Keratinocyte (primary cell): ENCODE results near the gene TIMM10. TPM values are rescaled to one million over a fixed set of nuclear protein-coding genes. Genes with fewer than 3 reads are reported as not detected.

Experiments used
- DNase-seq: peaks from one replicate; pipeline ENCODE4 v3.0.0-alpha.2; 2011; ENCODE audit warnings: low read depth, missing footprints, low spot score
- FAIRE-seq: peaks from 2 replicates; lab custom pipeline; 2011; peaks lifted over from hg19 to GRCh38; lab: Jason Lieb, UNC
- H2AFZ ChIP-seq: 2 replicates; pipeline ENCODE4 v1.6.0; 2012; ENCODE audit warnings: low read length, control low read depth, inconsistent platforms; ENCODE audit not compliant: control insufficient read depth
- H3K27ac ChIP-seq: 2 replicates; pipeline ENCODE4 v1.5.1; 2011; ENCODE audit warnings: low read length; ENCODE audit not compliant: control insufficient read depth, insufficient read depth
- H3K27me3 ChIP-seq: 3 replicates; pipeline ENCODE4 v1.6.0; 2011; ENCODE audit warnings: low read length; ENCODE audit not compliant: control insufficient read depth, insufficient read depth; ENCODE audit errors: extremely low read depth
- H3K36me3 ChIP-seq, 2 experiments: 2 replicates in 1 of 2; 3 replicates in 1 of 2; pipeline ENCODE4 v1.5.1; 2011; ENCODE audit warnings: low read length in 2 of 2, mild to moderate bottlenecking in 1 of 2; ENCODE audit not compliant: control insufficient read depth in 2 of 2, insufficient read depth in 2 of 2; ENCODE audit errors: extremely low read depth in 1 of 2
- H3K4me1 ChIP-seq: 3 replicates; pipeline ENCODE4 v1.5.1; 2011; ENCODE audit warnings: low read length; ENCODE audit not compliant: control insufficient read depth, insufficient read depth; ENCODE audit errors: extremely low read depth
- H3K4me2 ChIP-seq: 3 replicates; pipeline ENCODE4 v1.6.0; 2011; ENCODE audit warnings: low read depth, low read length; ENCODE audit not compliant: control insufficient read depth, insufficient read depth; ENCODE audit errors: extremely low read depth
- H3K4me3 ChIP-seq, 3 experiments: fragments of 200-600 bp in 1 of 3; sonication (generic) in 1 of 3; 2 replicates in 2 of 3; 3 replicates in 1 of 3; pipeline ENCODE4 v1.5.1; 2011 to 2016; ENCODE audit warnings: low read length in 3 of 3, mild to moderate bottlenecking in 3 of 3, control low read depth in 2 of 3, inconsistent platforms in 1 of 3, low read depth in 1 of 3, mixed read lengths in 1 of 3, mixed run types in 1 of 3, moderate library complexity in 1 of 3; ENCODE audit not compliant: control insufficient read depth in 2 of 3, insufficient read depth in 2 of 3; ENCODE audit errors: extremely low read depth in 1 of 3
- H3K79me2 ChIP-seq: 2 replicates; pipeline ENCODE4 v1.6.0; 2012; ENCODE audit warnings: low read length; ENCODE audit not compliant: control insufficient read depth, insufficient read depth
- H3K9ac ChIP-seq: 3 replicates; pipeline ENCODE4 v1.6.0; 2011; ENCODE audit warnings: low read length; ENCODE audit not compliant: control insufficient read depth, insufficient read depth; ENCODE audit errors: extremely low read depth
- H3K9me1 ChIP-seq: 3 replicates; pipeline ENCODE4 v1.6.0; 2011; ENCODE audit warnings: low read length; ENCODE audit not compliant: control insufficient read depth, insufficient read depth; ENCODE audit errors: extremely low read depth
- H3K9me3 ChIP-seq: 2 replicates; pipeline ENCODE4 v1.5.1; 2012; ENCODE audit warnings: low read depth, low read length; ENCODE audit not compliant: control insufficient read depth
- H4K20me1 ChIP-seq: 3 replicates; pipeline ENCODE4 v1.6.0; 2011; ENCODE audit warnings: low read length; ENCODE audit not compliant: control insufficient read depth, insufficient read depth; ENCODE audit errors: extremely low read depth
- EZH2 ChIP-seq: IDR thresholded peaks from one replicate; pipeline ENCODE4 v1.6.1; 2012; ENCODE audit warnings: inconsistent platforms, mild to moderate bottlenecking, low read length, moderate library complexity
- dilution Hi-C: fragments of 300-500 bp; cut with MboI; formaldehyde crosslinking; loops from one replicate; pipeline ENCODE4 v1.7.0; 2020; ENCODE audit warnings: low sequenced_read_pairs; ENCODE audit not compliant: extremely low pct_ligation_motif_present
- polyA plus RNA-seq, 5 experiments: library from polyadenylated mRNA; depleted of rRNA in 3 of 5; stranded (reverse) in 3 of 5; stranded (forward) in 1 of 5; unstranded in 1 of 5; fragments of >200 nt; gene quantifications; 1 replicate in 1 of 5; 2 replicates in 3 of 5; 3 replicates in 1 of 5; pipeline versions ENCODE4 v1.2.1 to v1.2.3, GENCODE V29; 2011 to 2012; ENCODE audit warnings: missing spikeins in 2 of 5, low read depth in 1 of 5, low replicate concordance in 1 of 5
- TF ChIP-seq, protein P1 (sequence below), 3 experiments: IDR thresholded peaks in 1 of 3; conservative IDR thresholded peaks in 1 of 3; optimal IDR thresholded peaks in 1 of 3; 2 replicates in 2 of 3; 3 replicates in 1 of 3; pipeline versions ENCODE3 to v1.5.1; 2011; ENCODE audit warnings: low read length in 3 of 3, mild to moderate bottlenecking in 3 of 3, moderate library complexity in 2 of 3, control low read depth in 1 of 3, inconsistent platforms in 1 of 3; ENCODE audit not compliant: insufficient read depth in 2 of 3; ENCODE audit errors: extremely low read depth in 1 of 3

The TIMM10 gene
- polyA plus RNA-seq, 1 donor (not counting 4 experiments of a cell fraction or from before 2014, with no cell fraction given): 92.2 TPM

DNA sequence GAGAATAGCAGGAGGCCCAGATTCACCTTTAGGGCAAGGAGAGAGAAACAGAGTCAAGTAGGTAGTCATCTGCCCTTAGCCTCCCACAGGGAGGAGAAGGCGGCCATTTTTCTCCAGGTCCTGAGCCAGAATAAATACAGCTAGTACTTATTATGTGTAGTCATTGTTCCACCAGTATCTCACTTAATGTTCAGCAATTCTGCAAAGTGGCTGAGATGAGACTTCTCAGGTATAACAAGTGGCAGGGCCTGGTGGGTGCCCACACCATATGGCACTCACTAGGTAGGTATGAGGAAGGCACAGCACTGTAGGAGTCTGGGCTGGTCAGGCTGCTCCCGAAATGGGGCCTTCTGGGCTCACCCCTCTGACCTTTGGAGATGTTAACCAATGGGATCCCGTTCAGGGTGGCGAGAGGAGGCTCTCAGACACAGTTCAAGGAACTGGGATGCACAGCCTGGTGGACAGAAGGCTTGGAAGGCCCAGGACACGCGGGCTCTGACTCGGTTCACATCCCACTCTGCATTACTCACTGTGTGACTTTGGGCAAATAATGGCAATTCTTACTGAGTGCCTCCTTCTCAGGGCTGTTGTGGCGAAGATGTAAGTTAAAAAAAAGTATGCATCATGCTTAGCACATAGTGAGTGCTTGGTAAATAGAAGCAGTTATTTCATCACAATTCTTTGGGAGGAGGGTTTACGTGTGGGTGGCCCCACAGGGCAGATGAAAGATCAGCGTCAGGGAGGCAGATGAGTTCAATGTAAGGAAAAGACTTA lies 45.1 kb downstream of the TIMM10 start:
- Histone ChIP-seq H3K4me3 (no peak overlapping the region), H3K27me3 (peaks cover 10% of the 10 kb centered on the region), H3K36me3 (no peaks in the 10 kb centered on the region), H3K9me1 (no peaks in the 10 kb centered on the region), H3K79me2 (no peaks in the 10 kb centered on the region), H3K4me1 (no peaks in the 10 kb centered on the region), H4K20me1 (no peaks in the 10 kb centered on the region), H2AFZ (no peak overlapping the region), H3K9me3 (no peaks in the 10 kb centered on the region), H3K4me2 (no peak overlapping the region), H3K27ac (no peak overlapping the region), H3K9ac (no peak overlapping the region)
- dilution Hi-C loops: no loop called here
- FAIRE-seq (no peak), DNase-seq (no peak)
- TF ChIP-seq, protein P1, sequence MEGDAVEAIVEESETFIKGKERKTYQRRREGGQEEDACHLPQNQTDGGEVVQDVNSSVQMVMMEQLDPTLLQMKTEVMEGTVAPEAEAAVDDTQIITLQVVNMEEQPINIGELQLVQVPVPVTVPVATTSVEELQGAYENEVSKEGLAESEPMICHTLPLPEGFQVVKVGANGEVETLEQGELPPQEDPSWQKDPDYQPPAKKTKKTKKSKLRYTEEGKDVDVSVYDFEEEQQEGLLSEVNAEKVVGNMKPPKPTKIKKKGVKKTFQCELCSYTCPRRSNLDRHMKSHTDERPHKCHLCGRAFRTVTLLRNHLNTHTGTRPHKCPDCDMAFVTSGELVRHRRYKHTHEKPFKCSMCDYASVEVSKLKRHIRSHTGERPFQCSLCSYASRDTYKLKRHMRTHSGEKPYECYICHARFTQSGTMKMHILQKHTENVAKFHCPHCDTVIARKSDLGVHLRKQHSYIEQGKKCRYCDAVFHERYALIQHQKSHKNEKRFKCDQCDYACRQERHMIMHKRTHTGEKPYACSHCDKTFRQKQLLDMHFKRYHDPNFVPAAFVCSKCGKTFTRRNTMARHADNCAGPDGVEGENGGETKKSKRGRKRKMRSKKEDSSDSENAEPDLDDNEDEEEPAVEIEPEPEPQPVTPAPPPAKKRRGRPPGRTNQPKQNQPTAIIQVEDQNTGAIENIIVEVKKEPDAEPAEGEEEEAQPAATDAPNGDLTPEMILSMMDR (optimal IDR thresholded peaks at IDR 0.05 in 1 of 3, IDR thresholded peaks at IDR 0.05 in 1 of 3, conservative IDR thresholded peaks at IDR 0.05 in 1 of 3; ENCODE audit: extremely low read depth in 1 of 3, insufficient read depth in 2 of 3, low read length in 3 of 3): no peak
- TF ChIP-seq EZH2: no peak

DNA sequence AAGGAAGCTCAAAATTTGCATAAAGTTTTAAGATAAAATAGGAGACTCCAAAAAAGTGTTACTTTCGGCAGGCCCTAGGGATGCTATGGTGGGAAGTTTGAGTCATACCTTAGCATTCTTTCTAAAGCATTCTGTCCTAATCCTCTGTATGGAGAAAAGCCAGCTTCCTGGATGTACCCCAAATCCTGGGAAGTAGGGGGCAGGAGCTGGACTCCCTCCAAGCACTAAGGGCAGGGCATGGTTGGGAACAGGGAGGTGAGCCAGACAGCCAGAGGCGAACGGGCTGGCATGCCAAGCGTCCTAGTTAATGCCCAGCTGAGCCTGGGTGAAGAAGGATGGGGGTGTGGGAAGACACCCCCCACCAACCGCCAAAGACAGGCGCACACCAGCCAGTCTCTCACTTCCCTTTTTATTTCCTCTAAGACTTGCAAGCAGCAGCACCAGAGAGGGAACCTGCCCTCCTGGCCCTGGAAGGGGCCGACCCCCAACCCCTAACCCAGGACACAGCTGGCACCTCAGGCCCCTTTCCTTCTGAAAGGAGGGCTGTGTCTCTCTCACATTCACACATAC lies 46.3 kb downstream of the TIMM10 start:
- dilution Hi-C loops: no loop called here
- Histone ChIP-seq H3K27ac (no peak overlapping the region), H3K9me1 (no peaks in the 10 kb centered on the region), H3K4me3 (no peak overlapping the region), H3K4me1 (no peaks in the 10 kb centered on the region), H3K36me3 (no peaks in the 10 kb centered on the region), H3K9ac (no peak overlapping the region), H4K20me1 (no peaks in the 10 kb centered on the region), H3K9me3 (no peaks in the 10 kb centered on the region), H3K4me2 (no peak overlapping the region), H2AFZ (no peak overlapping the region), H3K27me3 (peaks cover 10% of the 10 kb centered on the region), H3K79me2 (no peaks in the 10 kb centered on the region)
- TF ChIP-seq EZH2: no peak
- TF ChIP-seq, protein P1 (optimal IDR thresholded peaks at IDR 0.05 in 1 of 3, IDR thresholded peaks at IDR 0.05 in 1 of 3, conservative IDR thresholded peaks at IDR 0.05 in 1 of 3; ENCODE audit: extremely low read depth in 1 of 3, insufficient read depth in 2 of 3, low read length in 3 of 3): no peak
- FAIRE-seq (no peak), DNase-seq (no peak)
